Mammary epithelial cell (primary cell): Measurements from ENCODE around the gene MEIS1.

Experiments used
- EZH2 ChIP-seq: IDR thresholded peaks from 2 replicates; pipeline ENCODE4 v1.6.1; 2012; ENCODE audit warnings: low read length, inconsistent platforms, borderline replicate concordance
- TF ChIP-seq, protein P1 (sequence below), 2 donors: IDR thresholded peaks in 1 of 2; conservative IDR thresholded peaks in 1 of 2; 2 replicates each; pipeline ENCODE4 v1.5.1; 2011 to 2012; ENCODE audit warnings: inconsistent platforms in 2 of 2, low read length in 2 of 2, mild to moderate bottlenecking in 2 of 2, control low read depth in 1 of 2, low read depth in 1 of 2; ENCODE audit not compliant: insufficient read depth in 1 of 2; ENCODE audit errors: extremely low read depth in 1 of 2

DNA sequence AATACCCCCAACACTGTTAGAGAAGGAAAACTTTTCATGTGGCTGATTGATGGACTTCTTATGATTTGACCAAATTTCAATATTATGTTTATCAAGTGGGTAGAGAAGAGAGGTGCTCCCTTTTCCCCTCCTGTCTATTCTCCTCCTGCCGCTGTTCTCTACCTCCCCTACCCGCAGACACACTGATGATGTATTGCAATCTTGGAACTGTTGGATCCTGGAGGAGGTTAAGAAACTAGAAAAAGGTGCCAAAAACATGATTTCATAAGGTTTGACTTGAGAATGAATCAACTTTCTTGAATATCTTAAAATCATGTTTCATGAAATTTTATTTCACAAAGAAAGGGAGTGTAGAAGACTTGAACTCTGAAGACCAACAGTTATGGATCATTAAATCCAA, 125.8 kb downstream of the MEIS1 start:
- TF ChIP-seq, protein P1, sequence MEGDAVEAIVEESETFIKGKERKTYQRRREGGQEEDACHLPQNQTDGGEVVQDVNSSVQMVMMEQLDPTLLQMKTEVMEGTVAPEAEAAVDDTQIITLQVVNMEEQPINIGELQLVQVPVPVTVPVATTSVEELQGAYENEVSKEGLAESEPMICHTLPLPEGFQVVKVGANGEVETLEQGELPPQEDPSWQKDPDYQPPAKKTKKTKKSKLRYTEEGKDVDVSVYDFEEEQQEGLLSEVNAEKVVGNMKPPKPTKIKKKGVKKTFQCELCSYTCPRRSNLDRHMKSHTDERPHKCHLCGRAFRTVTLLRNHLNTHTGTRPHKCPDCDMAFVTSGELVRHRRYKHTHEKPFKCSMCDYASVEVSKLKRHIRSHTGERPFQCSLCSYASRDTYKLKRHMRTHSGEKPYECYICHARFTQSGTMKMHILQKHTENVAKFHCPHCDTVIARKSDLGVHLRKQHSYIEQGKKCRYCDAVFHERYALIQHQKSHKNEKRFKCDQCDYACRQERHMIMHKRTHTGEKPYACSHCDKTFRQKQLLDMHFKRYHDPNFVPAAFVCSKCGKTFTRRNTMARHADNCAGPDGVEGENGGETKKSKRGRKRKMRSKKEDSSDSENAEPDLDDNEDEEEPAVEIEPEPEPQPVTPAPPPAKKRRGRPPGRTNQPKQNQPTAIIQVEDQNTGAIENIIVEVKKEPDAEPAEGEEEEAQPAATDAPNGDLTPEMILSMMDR (conservative IDR thresholded peaks at IDR 0.05 in 1 of 2, IDR thresholded peaks at IDR 0.05 in 1 of 2; ENCODE audit: extremely low read depth in 1 of 2, insufficient read depth in 1 of 2, low read depth in 1 of 2, low read length in 2 of 2): no peak
- TF ChIP-seq EZH2: no peak
